ENCODE data around the gene IFITM1. TPM values are rescaled to one million over a fixed set of nuclear protein-coding genes. Genes with fewer than 3 reads are reported as not detected.

The IFITM1 gene
- total RNA-seq, 1 experiment from 2014 or later = 4.8 TPM

DNA sequence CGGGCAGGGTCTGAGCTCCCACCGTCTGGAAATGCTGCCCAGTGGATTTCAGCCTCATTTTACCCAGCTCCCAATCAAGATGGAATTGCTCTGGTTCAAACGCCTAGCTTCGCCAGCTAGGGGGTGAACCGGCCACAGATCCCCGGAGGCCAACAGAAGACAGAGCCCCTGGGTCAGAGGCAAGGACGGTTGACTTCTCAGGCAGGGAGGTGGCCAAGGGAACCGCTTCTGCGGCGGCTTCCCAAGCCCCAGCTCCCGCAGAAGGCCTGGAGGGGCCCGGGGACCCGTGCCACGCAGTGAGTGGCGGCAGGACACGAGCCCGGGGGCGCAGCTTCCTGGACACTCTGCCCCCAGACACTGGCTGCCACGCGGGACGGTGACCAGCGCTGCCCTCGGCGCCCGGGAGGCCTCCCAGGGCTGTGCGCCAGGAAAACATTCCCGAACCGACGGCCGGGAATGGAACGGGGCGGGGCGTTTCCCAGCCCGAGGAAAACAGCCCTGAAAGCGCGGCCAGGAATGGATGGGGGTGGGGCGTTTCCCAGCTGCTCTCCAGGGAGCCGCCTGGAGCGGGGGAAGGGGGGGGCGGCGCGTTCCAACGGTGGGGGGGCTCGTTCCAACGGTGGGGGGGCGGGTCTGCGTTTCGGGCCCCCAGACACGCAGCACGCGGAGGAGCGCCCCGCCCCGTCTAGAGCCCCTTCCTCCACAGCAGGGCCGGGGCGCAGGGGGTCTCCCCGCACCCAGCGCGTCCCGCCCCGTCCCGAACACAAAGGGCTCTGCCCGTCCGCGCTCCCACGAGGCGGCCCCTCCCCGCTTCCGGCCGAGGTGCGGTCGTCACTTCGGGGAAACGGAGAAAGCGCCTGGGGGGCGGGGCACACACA lies 42.0 kb downstream of the IFITM1 start:
- peaks cover 11% of the 10 kb centered on the region for H3K27me3 Mint-ChIP-seq (ENCODE audit: insufficient read depth, unreplicated experiment)
- POLR2A ChIA-PET = interaction anchor here (0.6 to 2.5 kb wide), 15 partner anchors 16 to 453 kb away, joined by 3 to 32 read pairs (median 10); partner anchors contain the start of genes BET1L, IFITM2, PKP3 and PSMD13
- H3K9me3 Mint-ChIP-seq (ENCODE audit: unreplicated experiment) = no peaks in the 10 kb centered on the region
- peak overlapping the region; percentile 62 for H3K27ac Mint-ChIP-seq (ENCODE audit: low read depth, unreplicated experiment)
- CTCF ChIA-PET = interaction anchor here (0.6 to 1.8 kb wide), 14 partner anchors 8 to 148 kb away, joined by 3 to 10 read pairs (median 4); partner anchors contain the start of genes IFITM3 and RIC8A
- peak; percentile 94 for DNase-seq (ENCODE audit: unreplicated experiment)
- TSS peak; percentile 96 for BruUV-seq (replicated peaks)
- peaks cover 7% of the 10 kb centered on the region for H3K36me3 Mint-ChIP-seq (ENCODE audit: insufficient read depth, unreplicated experiment)
- H3K4me1 Mint-ChIP-seq (ENCODE audit: insufficient read depth, unreplicated experiment) = peaks cover 28% of the 10 kb centered on the region
- TF ChIP-seq, protein P1, sequence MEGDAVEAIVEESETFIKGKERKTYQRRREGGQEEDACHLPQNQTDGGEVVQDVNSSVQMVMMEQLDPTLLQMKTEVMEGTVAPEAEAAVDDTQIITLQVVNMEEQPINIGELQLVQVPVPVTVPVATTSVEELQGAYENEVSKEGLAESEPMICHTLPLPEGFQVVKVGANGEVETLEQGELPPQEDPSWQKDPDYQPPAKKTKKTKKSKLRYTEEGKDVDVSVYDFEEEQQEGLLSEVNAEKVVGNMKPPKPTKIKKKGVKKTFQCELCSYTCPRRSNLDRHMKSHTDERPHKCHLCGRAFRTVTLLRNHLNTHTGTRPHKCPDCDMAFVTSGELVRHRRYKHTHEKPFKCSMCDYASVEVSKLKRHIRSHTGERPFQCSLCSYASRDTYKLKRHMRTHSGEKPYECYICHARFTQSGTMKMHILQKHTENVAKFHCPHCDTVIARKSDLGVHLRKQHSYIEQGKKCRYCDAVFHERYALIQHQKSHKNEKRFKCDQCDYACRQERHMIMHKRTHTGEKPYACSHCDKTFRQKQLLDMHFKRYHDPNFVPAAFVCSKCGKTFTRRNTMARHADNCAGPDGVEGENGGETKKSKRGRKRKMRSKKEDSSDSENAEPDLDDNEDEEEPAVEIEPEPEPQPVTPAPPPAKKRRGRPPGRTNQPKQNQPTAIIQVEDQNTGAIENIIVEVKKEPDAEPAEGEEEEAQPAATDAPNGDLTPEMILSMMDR (IDR thresholded peaks at IDR 0.05; ENCODE audit: unreplicated experiment) = no peak
- intact Hi-C loops (cut with micrococcal nuclease) = loop anchor here (1.0 kb wide), 1 partner anchor 48 kb away; no protein-coding TSS in a partner anchor
- peak overlapping the region; percentile 35 for H3K4me3 Mint-ChIP-seq (ENCODE audit: unreplicated experiment)

DNA sequence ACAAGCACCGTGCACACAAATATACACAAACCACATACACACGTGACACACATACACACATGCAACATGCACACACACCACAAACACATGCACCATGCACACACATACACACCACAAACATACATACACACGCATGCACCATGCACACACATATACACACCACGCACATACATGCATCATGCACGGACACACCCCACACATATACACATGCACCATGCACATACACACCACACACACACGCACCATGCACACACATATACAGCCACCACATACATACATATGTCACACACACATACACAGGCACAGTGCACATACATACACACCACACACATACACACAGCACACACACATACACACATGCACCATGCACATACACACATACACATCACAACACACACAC lies 42.8 kb downstream of the IFITM1 start:
- TF ChIP-seq, protein P1 (IDR thresholded peaks at IDR 0.05; ENCODE audit: unreplicated experiment) = no peak
- H3K4me3 Mint-ChIP-seq (ENCODE audit: unreplicated experiment) = no peak overlapping the region
- H3K27me3 Mint-ChIP-seq (ENCODE audit: insufficient read depth, unreplicated experiment) = peaks cover 11% of the 10 kb centered on the region
- no peaks in the 10 kb centered on the region for H3K9me3 Mint-ChIP-seq (ENCODE audit: unreplicated experiment)
- POLR2A ChIA-PET = interaction anchor here (0.6 to 2.5 kb wide), 9 partner anchors 33 to 149 kb away, joined by 3 to 32 read pairs (median 20); partner anchors contain the start of genes BET1L, IFITM2, PSMD13 and PTDSS2
- BruUV-seq (replicated peaks) = no TSS peak
- CTCF ChIA-PET = interaction anchor here (0.6 to 1.8 kb wide), 2 partner anchors 33 to 52 kb away, joined by 3 to 10 read pairs; no protein-coding TSS in a partner anchor
- intact Hi-C loops (cut with micrococcal nuclease) = loop anchor here (1.0 kb wide), 1 partner anchor 48 kb away; no protein-coding TSS in a partner anchor
- peaks cover under 1% of the 10 kb centered on the region for H3K36me3 Mint-ChIP-seq (ENCODE audit: insufficient read depth, unreplicated experiment)
- no peak for DNase-seq (ENCODE audit: unreplicated experiment)
- peaks cover 22% of the 10 kb centered on the region for H3K4me1 Mint-ChIP-seq (ENCODE audit: insufficient read depth, unreplicated experiment)
- no peak overlapping the region for H3K27ac Mint-ChIP-seq (ENCODE audit: low read depth, unreplicated experiment)

DNA sequence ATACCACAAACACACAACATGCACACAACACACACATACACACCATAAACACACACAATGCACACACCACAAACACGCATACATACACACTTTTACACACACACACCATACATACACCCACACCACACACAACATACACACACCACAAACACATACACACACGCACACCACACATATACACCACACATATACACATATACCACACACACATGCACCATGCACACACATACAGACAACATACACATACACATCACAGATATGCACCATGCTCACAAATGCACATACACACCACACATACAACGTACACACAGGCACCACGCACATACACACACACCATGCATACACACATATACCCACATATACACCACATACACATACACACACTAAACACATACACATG lies 43.7 kb downstream of the IFITM1 start:
- Mint-ChIP-seq H3K4me3 (ENCODE audit: unreplicated experiment) (no peak overlapping the region), H3K27me3 (ENCODE audit: insufficient read depth, unreplicated experiment) (peaks cover 11% of the 10 kb centered on the region), H3K36me3 (ENCODE audit: insufficient read depth, unreplicated experiment) (no peaks in the 10 kb centered on the region), H3K27ac (ENCODE audit: low read depth, unreplicated experiment) (no peak overlapping the region), H3K4me1 (ENCODE audit: insufficient read depth, unreplicated experiment) (peaks cover 21% of the 10 kb centered on the region), H3K9me3 (ENCODE audit: unreplicated experiment) (no peaks in the 10 kb centered on the region)
- intact Hi-C loops (cut with micrococcal nuclease) = no loop called here
- TSS peak; percentile 32 for BruUV-seq (replicated peaks)
- no peak for DNase-seq (ENCODE audit: unreplicated experiment)
- CTCF ChIA-PET = no interaction called here
- POLR2A ChIA-PET = no interaction called here
- TF ChIP-seq, protein P1 (IDR thresholded peaks at IDR 0.05; ENCODE audit: unreplicated experiment) = no peak

DNA sequence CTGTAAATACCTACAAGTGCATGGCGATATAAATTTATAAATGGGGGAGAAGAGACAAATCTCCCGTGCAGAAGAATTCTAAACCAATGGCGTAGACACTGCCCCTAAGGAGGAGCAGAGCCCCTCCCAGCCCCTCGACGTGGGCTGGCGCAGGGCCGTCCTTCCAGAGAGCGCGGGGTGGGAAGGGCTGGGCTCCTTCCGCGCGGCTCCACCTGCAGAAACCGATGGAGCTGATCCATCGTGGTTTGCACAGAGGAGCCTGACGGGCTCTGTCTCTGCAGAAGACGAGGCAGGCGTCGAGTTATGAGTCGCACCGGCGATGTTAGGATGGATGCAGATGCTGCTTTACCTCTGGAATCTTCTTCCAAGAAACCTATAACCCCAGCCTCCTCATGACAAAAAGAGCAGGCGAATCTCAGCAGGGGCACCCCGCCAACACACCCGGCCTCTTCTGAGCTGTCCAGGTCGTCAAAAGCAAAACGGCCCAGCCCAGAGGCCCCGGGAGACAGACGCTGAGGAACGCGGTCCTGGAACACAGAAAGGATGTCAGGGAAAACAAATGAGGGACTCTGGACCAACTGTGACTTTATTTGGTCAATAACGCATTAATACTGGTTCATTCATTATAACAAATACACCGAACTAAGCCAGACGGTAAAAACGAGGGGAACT lies 44.4 kb downstream of the IFITM1 start:
- Mint-ChIP-seq H3K4me1 (ENCODE audit: insufficient read depth, unreplicated experiment) (peaks cover 14% of the 10 kb centered on the region), H3K4me3 (ENCODE audit: unreplicated experiment) (no peak overlapping the region), H3K9me3 (ENCODE audit: unreplicated experiment) (no peaks in the 10 kb centered on the region), H3K27ac (ENCODE audit: low read depth, unreplicated experiment) (no peak overlapping the region), H3K27me3 (ENCODE audit: insufficient read depth, unreplicated experiment) (peaks cover 11% of the 10 kb centered on the region), H3K36me3 (ENCODE audit: insufficient read depth, unreplicated experiment) (no peaks in the 10 kb centered on the region)
- POLR2A ChIA-PET = interaction anchor here (0.8 to 1.5 kb wide), 3 partner anchors 132 to 161 kb away, joined by 4 to 6 read pairs (median 4); partner anchors contain the start of genes BET1L and RIC8A
- CTCF ChIA-PET = no interaction called here
- intact Hi-C loops (cut with micrococcal nuclease) = no loop called here
- TF ChIP-seq, protein P1 (IDR thresholded peaks at IDR 0.05; ENCODE audit: unreplicated experiment) = no peak
- no peak for DNase-seq (ENCODE audit: unreplicated experiment)
- BruUV-seq (replicated peaks) = no TSS peak
